Measurements from ENCODE around the gene TRMT44.
A peak's percentile ranks its signal among the peaks of the same experiment; 100 is the strongest.

TRMT44 gene

DNA sequence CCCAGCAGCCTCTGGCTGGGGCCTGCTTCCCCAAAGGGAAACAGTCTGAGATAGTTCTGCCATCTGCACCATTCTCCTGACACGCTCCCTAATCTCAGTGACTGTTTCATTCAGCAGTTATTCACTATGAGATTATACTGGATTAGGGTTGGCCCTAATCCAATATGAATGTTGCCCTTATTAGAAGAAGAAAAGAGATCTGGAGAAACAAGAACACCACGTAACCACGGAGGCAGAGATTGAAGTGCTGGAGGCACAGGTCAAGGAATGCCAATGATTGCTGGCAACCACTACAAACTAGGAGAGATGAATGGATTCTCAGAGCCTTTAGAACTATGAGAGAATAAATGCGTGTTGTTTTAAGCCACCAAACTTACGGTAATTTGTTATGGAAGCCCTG is 7.4 kb upstream of the TRMT44 start:
- no peaks in the 10 kb centered on the region for H3K9me3 ChIP-seq (ENCODE audit: severe bottlenecking)
- no peak for ATAC-seq (ENCODE audit: low read depth)
- H3K27me3 ChIP-seq (ENCODE audit: insufficient read depth, poor library complexity, severe bottlenecking): no peaks in the 10 kb centered on the region
- TF ChIP-seq, protein P1, sequence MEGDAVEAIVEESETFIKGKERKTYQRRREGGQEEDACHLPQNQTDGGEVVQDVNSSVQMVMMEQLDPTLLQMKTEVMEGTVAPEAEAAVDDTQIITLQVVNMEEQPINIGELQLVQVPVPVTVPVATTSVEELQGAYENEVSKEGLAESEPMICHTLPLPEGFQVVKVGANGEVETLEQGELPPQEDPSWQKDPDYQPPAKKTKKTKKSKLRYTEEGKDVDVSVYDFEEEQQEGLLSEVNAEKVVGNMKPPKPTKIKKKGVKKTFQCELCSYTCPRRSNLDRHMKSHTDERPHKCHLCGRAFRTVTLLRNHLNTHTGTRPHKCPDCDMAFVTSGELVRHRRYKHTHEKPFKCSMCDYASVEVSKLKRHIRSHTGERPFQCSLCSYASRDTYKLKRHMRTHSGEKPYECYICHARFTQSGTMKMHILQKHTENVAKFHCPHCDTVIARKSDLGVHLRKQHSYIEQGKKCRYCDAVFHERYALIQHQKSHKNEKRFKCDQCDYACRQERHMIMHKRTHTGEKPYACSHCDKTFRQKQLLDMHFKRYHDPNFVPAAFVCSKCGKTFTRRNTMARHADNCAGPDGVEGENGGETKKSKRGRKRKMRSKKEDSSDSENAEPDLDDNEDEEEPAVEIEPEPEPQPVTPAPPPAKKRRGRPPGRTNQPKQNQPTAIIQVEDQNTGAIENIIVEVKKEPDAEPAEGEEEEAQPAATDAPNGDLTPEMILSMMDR (IDR thresholded peaks at IDR 0.05; ENCODE audit: poor library complexity, severe bottlenecking): no peak
- H3K4me1 ChIP-seq (ENCODE audit: insufficient read depth, poor library complexity, severe bottlenecking): peaks cover 14% of the 10 kb centered on the region
- no peak overlapping the region for H3K27ac ChIP-seq (ENCODE audit: poor library complexity, severe bottlenecking)
- DNase-seq (ENCODE audit: low spot score): no peak
- no peaks in the 10 kb centered on the region for H3K36me3 ChIP-seq (ENCODE audit: low read depth)
- no peak overlapping the region for H3K4me3 ChIP-seq (ENCODE audit: severe bottlenecking)

- Histone ChIP-seq H3K4me3 (ENCODE audit: severe bottlenecking) (no peak overlapping the region), H3K27ac (ENCODE audit: poor library complexity, severe bottlenecking) (no peak overlapping the region), H3K27me3 (ENCODE audit: insufficient read depth, poor library complexity, severe bottlenecking) (no peaks in the 10 kb centered on the region), H3K36me3 (ENCODE audit: low read depth) (no peaks in the 10 kb centered on the region), H3K4me1 (ENCODE audit: insufficient read depth, poor library complexity, severe bottlenecking) (peaks cover 27% of the 10 kb centered on the region), H3K9me3 (ENCODE audit: severe bottlenecking) (no peaks in the 10 kb centered on the region)
- no peak for ATAC-seq (ENCODE audit: low read depth)
- no peak for DNase-seq (ENCODE audit: low spot score)
- TF ChIP-seq, protein P1 (IDR thresholded peaks at IDR 0.05; ENCODE audit: poor library complexity, severe bottlenecking): no peak
Observed at GRCh38 chr4:8434251-8435073, 6.1 kb upstream of the TRMT44 start.

DNA sequence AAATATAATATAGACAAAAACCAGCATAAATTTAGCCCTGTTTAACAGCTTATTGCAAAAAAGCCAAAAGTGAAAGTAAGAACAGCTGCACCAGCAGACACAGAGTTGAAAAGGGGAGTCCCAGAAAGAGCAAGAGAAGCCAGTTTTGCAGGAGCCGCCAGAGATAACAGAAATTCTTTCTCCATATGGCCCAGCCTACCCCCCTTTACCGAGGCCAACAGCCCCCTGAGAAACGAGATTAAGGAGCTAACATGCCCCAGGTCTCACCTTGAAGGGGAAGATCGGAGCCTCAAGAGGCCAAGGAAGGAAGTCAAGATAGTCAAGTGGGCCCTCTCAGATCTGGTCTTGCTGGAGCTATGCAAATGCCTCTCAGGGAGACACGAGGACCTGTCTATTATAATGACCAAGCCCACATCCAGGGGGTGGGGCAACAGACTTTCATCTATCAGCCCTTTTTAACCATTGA is 4.9 kb upstream of the TRMT44 start:
- Histone ChIP-seq H3K9me3 (ENCODE audit: severe bottlenecking) (no peaks in the 10 kb centered on the region), H3K4me3 (ENCODE audit: severe bottlenecking) (no peak overlapping the region), H3K27me3 (ENCODE audit: insufficient read depth, poor library complexity, severe bottlenecking) (no peaks in the 10 kb centered on the region), H3K4me1 (ENCODE audit: insufficient read depth, poor library complexity, severe bottlenecking) (peaks cover 29% of the 10 kb centered on the region), H3K36me3 (ENCODE audit: low read depth) (no peaks in the 10 kb centered on the region), H3K27ac (ENCODE audit: poor library complexity, severe bottlenecking) (no peak overlapping the region)
- TF ChIP-seq, protein P1 (IDR thresholded peaks at IDR 0.05; ENCODE audit: poor library complexity, severe bottlenecking): no peak
- DNase-seq (ENCODE audit: low spot score): no peak
- ATAC-seq (ENCODE audit: low read depth): no peak

GRCh38 chr4:8437281-8437680 is 3.3 kb upstream of the TRMT44 start:
- TF ChIP-seq, protein P1 (IDR thresholded peaks at IDR 0.05; ENCODE audit: poor library complexity, severe bottlenecking): no peak
- Histone ChIP-seq H3K27me3 (ENCODE audit: insufficient read depth, poor library complexity, severe bottlenecking) (no peaks in the 10 kb centered on the region), H3K27ac (ENCODE audit: poor library complexity, severe bottlenecking) (peak overlapping the region; percentile 80), H3K4me3 (ENCODE audit: severe bottlenecking) (no peak overlapping the region), H3K9me3 (ENCODE audit: severe bottlenecking) (no peaks in the 10 kb centered on the region), H3K4me1 (ENCODE audit: insufficient read depth, poor library complexity, severe bottlenecking) (peaks cover 35% of the 10 kb centered on the region), H3K36me3 (ENCODE audit: low read depth) (no peaks in the 10 kb centered on the region)
- ATAC-seq (ENCODE audit: low read depth) (no peak), DNase-seq (ENCODE audit: low spot score) (no peak)

GRCh38 chr4:8438743-8439142 is 1.8 kb upstream of the TRMT44 start:
- Histone ChIP-seq H3K27me3 (ENCODE audit: insufficient read depth, poor library complexity, severe bottlenecking) (no peaks in the 10 kb centered on the region), H3K27ac (ENCODE audit: poor library complexity, severe bottlenecking) (peak overlapping the region; percentile 80), H3K36me3 (ENCODE audit: low read depth) (peaks cover 4% of the 10 kb centered on the region; the same call in 1 of the 2 replicates), H3K4me3 (ENCODE audit: severe bottlenecking) (peak overlapping the region; percentile 98), H3K4me1 (ENCODE audit: insufficient read depth, poor library complexity, severe bottlenecking) (peaks cover 44% of the 10 kb centered on the region), H3K9me3 (ENCODE audit: severe bottlenecking) (no peaks in the 10 kb centered on the region)
- DNase-seq (ENCODE audit: low spot score) (no peak), ATAC-seq (ENCODE audit: low read depth) (no peak)
- TF ChIP-seq, protein P1 (IDR thresholded peaks at IDR 0.05; ENCODE audit: poor library complexity, severe bottlenecking): no peak
